ENCODE data around the gene FBLN2. TPM values are rescaled to one million over a fixed set of nuclear protein-coding genes. Genes with fewer than 3 reads are reported as not detected.
A peak's percentile ranks its signal among the peaks of the same experiment; 100 is the strongest.

Gene FBLN2
- total and polyA plus RNA-seq, 2 of the 4 experiments (the other 2 are of a cell fraction): 11.8 to 60.8 TPM

GRCh38 chr3:13559764-13560525, 11.0 kb downstream of the FBLN2 start:
- dilution Hi-C loops (cut with HindIII; ENCODE audit: low sequenced_read_pairs, unreplicated experiment): no loop called here
- H2AK5ac ChIP-seq (ENCODE audit: low read depth, low read length): no peak overlapping the region
- in situ Hi-C loops (cut with MboI; ENCODE audit: low sequenced_read_pairs): no loop called here
- H3K4me2 ChIP-seq (ENCODE audit: low read depth, low read length): no peak overlapping the region
- no peak overlapping the region for H3K23ac ChIP-seq (ENCODE audit: low read depth, low read length)
- no peak overlapping the region for H3K4me3 ChIP-seq (ENCODE audit: insufficient read depth, low read depth, low read length)
- H2BK20ac ChIP-seq (ENCODE audit: low read depth, low read length): no peak overlapping the region
- no peaks in the 10 kb centered on the region for H4K20me1 ChIP-seq (ENCODE audit: insufficient read depth, low read length)
- no peaks in the 10 kb centered on the region for H3K9me1 ChIP-seq (ENCODE audit: insufficient read depth, low read length)
- no peak overlapping the region for H2AFZ ChIP-seq (replicated peaks; ENCODE audit: low read length, poor library complexity)
- intact Hi-C loops (cut with micrococcal nuclease): no loop called here
- no peak overlapping the region for H3K56ac ChIP-seq (ENCODE audit: extremely low read depth, insufficient read depth, low read length)
- H3K18ac ChIP-seq (ENCODE audit: low read depth, low read length): no peak overlapping the region
- H2BK15ac ChIP-seq (ENCODE audit: low read depth, low read length): no peak overlapping the region
- H3K14ac ChIP-seq (replicated peaks; ENCODE audit: low read depth, low read length): no peak overlapping the region
- H4K5ac ChIP-seq (ENCODE audit: low read depth, low read length): no peak overlapping the region
- no peaks in the 10 kb centered on the region for H3K36me3 ChIP-seq (ENCODE audit: control insufficient read depth, insufficient read depth, low read length)
- no peak overlapping the region for H4K91ac ChIP-seq (ENCODE audit: insufficient read depth, low read depth, low read length)
- TF ChIP-seq BHLHE40 (IDR thresholded peaks at IDR 0.05; ENCODE audit: low read depth, low read length): no peak
- no peak for TF ChIP-seq FOS (IDR thresholded peaks at IDR 0.05; ENCODE audit: low read depth, low read length)
- TF ChIP-seq RFX5 (IDR thresholded peaks at IDR 0.05; ENCODE audit: low read depth, low read length): no peak
- no peak for TF ChIP-seq MAFK (IDR thresholded peaks at IDR 0.05; ENCODE audit: low read depth, low read length)
- no peak for TF ChIP-seq MXI1 (IDR thresholded peaks at IDR 0.05; ENCODE audit: borderline replicate concordance, low read depth, low read length)
- TF ChIP-seq CTCF (conservative IDR thresholded peaks at IDR 0.05; ENCODE audit: low read depth, low read length): no peak
- no peak for TF ChIP-seq POLR2A (IDR thresholded peaks at IDR 0.05; ENCODE audit: low read depth, low read length)
- no peak for TF ChIP-seq NFE2L2 (IDR thresholded peaks at IDR 0.05; ENCODE audit: low read depth, low read length)
- no peak for TF ChIP-seq SMC3 (IDR thresholded peaks at IDR 0.05; ENCODE audit: low read depth, low read length)
- TF ChIP-seq CEBPB (IDR thresholded peaks at IDR 0.05; ENCODE audit: low read depth, low read length): no peak
- no peak for TF ChIP-seq RCOR1 (IDR thresholded peaks at IDR 0.05; ENCODE audit: insufficient replicate concordance, low read length)
- TF ChIP-seq RAD21 (IDR thresholded peaks at IDR 0.05; ENCODE audit: low read length): no peak
- TF ChIP-seq USF2 (IDR thresholded peaks at IDR 0.05; ENCODE audit: low read depth, low read length): no peak
- TF ChIP-seq ELK1 (IDR thresholded peaks at IDR 0.05; ENCODE audit: borderline replicate concordance, low read depth, low read length): no peak
- TF ChIP-seq CHD1 (IDR thresholded peaks at IDR 0.05; ENCODE audit: low read depth, low read length): no peak
- TF ChIP-seq MAZ (IDR thresholded peaks at IDR 0.05; ENCODE audit: borderline replicate concordance, low read depth, low read length): no peak
- no peak for ATAC-seq (ENCODE audit: low read depth)
- H2BK120ac ChIP-seq (ENCODE audit: low read depth, low read length): no peak overlapping the region
- H3K4ac ChIP-seq (ENCODE audit: low read depth, low read length): no peak overlapping the region
- peaks cover 2% of the 10 kb centered on the region; the same call in 1 of the 2 replicates for H3K27me3 ChIP-seq (ENCODE audit: control insufficient read depth, insufficient read depth, low read length)
- POLR2A ChIA-PET (ENCODE audit: unreplicated experiment): interaction anchor here (0.6 kb wide), 1 partner anchor 8 kb away, joined by 3 read pairs; no protein-coding TSS in a partner anchor
- H3K9ac ChIP-seq (ENCODE audit: low read depth, low read length): no peak overlapping the region
- H4K8ac ChIP-seq (ENCODE audit: low read depth in 2 of 2, low read length in 2 of 2): no peak overlapping the region
- no peaks in the 10 kb centered on the region for H3K79me1 ChIP-seq (ENCODE audit: low read depth in 1 of 2, low read length in 2 of 2)
- no TSS peak for BruUV-seq (replicated peaks)
- no peak overlapping the region for H2BK5ac ChIP-seq (ENCODE audit: low read depth, low read length, poor library complexity, severe bottlenecking)
- H3K27ac ChIP-seq (ENCODE audit: insufficient read depth, low read length): no peak overlapping the region
- WGBS, 2 experiments (ENCODE audit: extremely low coverage in 2 of 2, insufficient read length in 1 of 2): 33% methylated on average over 1 of the region's 12 CpGs; no CpG with 5 or more reads in 1 of the 2 experiments
- H2AK9ac ChIP-seq (replicated peaks; ENCODE audit: low read depth, low read length, poor library complexity): peak overlapping the region; percentile 8
- no peaks in the 10 kb centered on the region for H3K9me3 ChIP-seq (ENCODE audit: control insufficient read depth, insufficient read depth, low read length)
- CTCF ChIA-PET: no interaction called here
- H3K4me1 ChIP-seq (ENCODE audit: control insufficient read depth, insufficient read depth, low read length): no peaks in the 10 kb centered on the region
- DNase-seq: no peak

All from IMR-90 (cell line).